ENCODE measurements around the gene CARMIL1.
"Not testable (repeated sequence)": the region's sequence is repeated elsewhere in the genome, so short reads cannot be mapped to it uniquely, and the experiment has no call there.

Gene CARMIL1

DNA sequence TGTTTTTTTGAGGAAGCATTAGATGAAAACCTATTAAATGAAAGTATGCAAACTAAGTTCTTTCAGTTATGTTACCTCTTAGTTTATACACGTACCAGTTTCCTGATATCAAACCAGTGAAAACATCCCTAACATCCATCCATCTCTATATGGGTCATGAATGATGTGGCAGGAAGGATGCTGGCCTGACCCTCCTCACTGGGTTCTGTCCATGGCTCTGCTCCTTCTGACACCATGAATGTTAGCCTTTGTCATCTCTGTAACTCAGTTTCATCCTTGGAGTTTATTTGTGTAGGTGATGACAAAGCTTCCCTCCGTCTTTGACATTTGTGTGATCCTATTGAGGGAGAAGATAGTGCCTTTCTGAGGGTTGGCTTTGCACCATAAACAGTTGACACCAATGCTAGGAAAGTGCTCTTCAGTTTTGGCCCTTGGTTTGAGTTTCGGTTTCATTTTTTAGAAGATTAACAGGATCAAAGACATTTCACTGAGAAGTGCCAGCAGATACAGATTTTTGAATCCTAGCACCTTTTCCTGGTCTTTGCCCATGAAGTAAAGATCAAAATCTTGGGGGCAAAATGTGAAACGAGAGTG, 300.8 kb downstream of the CARMIL1 start:
- TF ChIP-seq Cebpa-rat (IDR thresholded peaks at IDR 0.05) = no peak
- Histone ChIP-seq H3K27ac (peak overlapping the region; percentile 24; the same call in 1 of the 2 replicates), H3K9ac (no peak overlapping the region; the same call in 1 of the 2 replicates), H3K9me3 (no peaks in the 10 kb centered on the region), H4K20me1 (no peaks in the 10 kb centered on the region), H3K4me3 (no peak overlapping the region), H3K36me3 (no peaks in the 10 kb centered on the region), H3K4me1 (peaks cover 27% of the 10 kb centered on the region), H3K4me2 (peak overlapping the region; percentile 60), H3K27me3 (no peaks in the 10 kb centered on the region)

DNA sequence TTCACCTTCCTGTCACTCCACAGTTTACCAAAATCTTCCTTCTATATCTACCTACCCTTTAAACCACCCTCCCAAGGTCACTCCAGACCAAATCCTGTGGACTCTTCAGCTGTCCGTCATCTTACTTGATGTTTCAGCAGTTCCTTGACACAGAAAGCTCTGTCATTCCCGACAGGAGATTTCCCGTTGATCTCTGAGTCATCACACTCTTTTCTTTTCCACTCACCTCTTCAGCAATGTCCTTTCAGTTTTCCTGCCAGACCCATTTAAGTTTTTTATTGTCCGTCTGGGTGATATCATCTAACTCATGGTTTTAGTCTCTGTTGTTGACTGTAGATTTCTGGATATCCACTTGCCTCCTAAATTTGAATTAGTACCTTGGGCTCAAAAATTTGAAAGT, 302.9 kb downstream of the CARMIL1 start:
- no peaks in the 10 kb centered on the region for H4K20me1 ChIP-seq
- TF ChIP-seq Cebpa-rat (IDR thresholded peaks at IDR 0.05) = no peak
- no peak overlapping the region for H3K4me3 ChIP-seq
- no peaks in the 10 kb centered on the region for H3K27me3 ChIP-seq
- peaks cover 17% of the 10 kb centered on the region for H3K4me1 ChIP-seq
- no peak overlapping the region for H3K27ac ChIP-seq
- H3K36me3 ChIP-seq = no peaks in the 10 kb centered on the region
- H3K9ac ChIP-seq = no peak overlapping the region
- peaks cover 3% of the 10 kb centered on the region; the same call in 1 of the 2 replicates for H3K9me3 ChIP-seq
- H3K4me2 ChIP-seq = no peak overlapping the region

DNA sequence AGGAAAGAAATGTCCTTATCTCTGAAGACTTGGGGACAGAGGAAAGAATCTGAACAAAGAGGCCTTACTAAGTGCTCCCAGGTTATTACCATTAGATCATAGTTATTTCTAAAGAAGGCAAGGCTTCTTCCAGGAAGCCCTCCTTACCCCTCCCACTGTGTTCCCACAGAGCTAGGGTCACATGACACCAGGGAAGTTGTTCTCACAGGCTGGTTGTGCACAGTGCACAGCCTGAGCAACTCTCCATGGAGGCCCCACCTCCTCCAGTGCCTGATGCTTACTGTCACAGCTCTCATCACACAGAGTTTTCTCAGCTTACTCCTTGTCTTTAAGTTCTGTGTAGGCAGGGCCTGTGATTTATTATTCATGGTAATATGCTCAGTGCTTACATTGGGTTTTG, 303.9 kb downstream of the CARMIL1 start:
- Histone ChIP-seq H3K4me1 (peaks cover 12% of the 10 kb centered on the region), H3K27ac (no peak overlapping the region), H3K4me3 (no peak overlapping the region), H3K9me3 (peaks cover 3% of the 10 kb centered on the region; the same call in 1 of the 2 replicates), H4K20me1 (no peaks in the 10 kb centered on the region), H3K4me2 (no peak overlapping the region), H3K27me3 (no peaks in the 10 kb centered on the region), H3K36me3 (no peaks in the 10 kb centered on the region), H3K9ac (no peak overlapping the region)
- TF ChIP-seq Cebpa-rat (IDR thresholded peaks at IDR 0.05) = no peak

DNA sequence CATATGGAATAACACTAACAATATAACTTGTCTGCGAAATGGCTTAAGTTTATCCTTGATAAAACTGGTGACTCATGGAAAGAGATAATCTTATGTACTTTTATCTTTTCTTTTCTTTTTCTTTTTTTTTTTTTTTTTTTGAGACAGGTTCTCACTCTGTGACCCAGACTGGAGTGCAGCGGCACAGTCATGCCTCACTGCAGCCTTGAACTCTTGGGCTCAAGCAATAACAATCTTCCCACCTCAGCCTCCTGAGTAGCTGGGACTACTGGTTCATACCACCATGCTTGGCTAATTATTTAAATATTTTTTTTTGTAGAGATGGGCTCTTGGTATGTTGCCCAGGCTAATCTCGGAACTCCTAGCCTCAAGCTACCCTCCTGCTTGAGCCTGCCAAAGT, 304.7 kb downstream of the CARMIL1 start:
- no peak overlapping the region for H3K4me2 ChIP-seq
- H3K9me3 ChIP-seq = peaks cover 3% of the 10 kb centered on the region; the same call in 1 of the 2 replicates

DNA sequence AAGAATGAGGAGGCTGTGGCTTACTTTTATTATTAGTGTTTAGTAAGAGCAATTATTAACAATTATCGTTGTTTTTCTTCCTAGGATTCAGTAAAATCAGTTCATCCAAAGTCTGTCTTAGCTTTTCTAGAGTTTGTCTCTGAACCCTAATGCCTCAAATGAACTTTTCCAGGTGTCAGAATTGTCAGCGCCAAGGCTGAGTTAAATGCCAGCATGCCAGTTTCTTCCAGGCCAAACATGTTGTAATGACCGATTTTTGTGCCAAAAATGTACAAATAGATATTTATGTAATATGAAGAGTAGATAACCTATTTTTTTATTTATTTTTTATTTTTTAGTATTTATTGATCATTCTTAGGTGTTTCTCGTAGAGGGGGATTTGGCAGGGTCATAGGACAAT, 306.1 kb downstream of the CARMIL1 start:
- no peak overlapping the region for H3K27ac ChIP-seq
- H3K4me3 ChIP-seq = no peak overlapping the region
- no peak overlapping the region for H3K9ac ChIP-seq
- no peaks in the 10 kb centered on the region for H3K27me3 ChIP-seq
- TF ChIP-seq Cebpa-rat (IDR thresholded peaks at IDR 0.05) = no peak
- peaks cover 3% of the 10 kb centered on the region; the same call in 1 of the 2 replicates for H3K9me3 ChIP-seq
- no peaks in the 10 kb centered on the region for H3K36me3 ChIP-seq
- H4K20me1 ChIP-seq = no peaks in the 10 kb centered on the region
- H3K4me1 ChIP-seq = peaks cover 7% of the 10 kb centered on the region
- no peak overlapping the region for H3K4me2 ChIP-seq

More for the DNA sequence above, 304.7 kb downstream of the CARMIL1 start:
- TF ChIP-seq Cebpa-rat (IDR thresholded peaks at IDR 0.05) = no peak
- peaks cover 12% of the 10 kb centered on the region for H3K4me1 ChIP-seq
- no peaks in the 10 kb centered on the region for H3K36me3 ChIP-seq
- no peaks in the 10 kb centered on the region for H3K27me3 ChIP-seq
- H3K4me3 ChIP-seq = no peak overlapping the region
- no peak overlapping the region for H3K27ac ChIP-seq
- H4K20me1 ChIP-seq = no peaks in the 10 kb centered on the region
- no peak overlapping the region for H3K9ac ChIP-seq

DNA sequence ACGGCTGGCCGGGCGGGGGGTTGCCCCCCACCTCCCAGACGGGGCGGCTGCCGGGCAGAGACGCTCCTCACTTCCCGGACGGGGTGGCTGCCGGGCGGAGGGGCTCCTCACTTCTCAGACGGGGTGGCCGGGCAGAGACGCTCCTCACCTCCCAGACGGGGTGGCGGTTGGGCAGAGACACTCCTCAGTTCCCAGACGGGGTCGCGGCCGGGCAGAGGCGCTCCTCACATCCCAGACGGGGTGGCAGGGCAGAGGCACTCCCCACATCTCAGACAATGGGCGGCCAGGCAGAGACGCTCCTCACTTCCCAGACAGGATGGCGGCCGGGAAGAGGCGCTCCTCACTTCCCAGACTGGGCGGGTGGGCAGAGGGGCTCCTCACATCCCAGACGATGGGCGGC, 306.9 kb downstream of the CARMIL1 start:
- H3K36me3 ChIP-seq, H3K27ac ChIP-seq, H3K9ac ChIP-seq, H3K4me1 ChIP-seq, H3K9me3 ChIP-seq, H3K27me3 ChIP-seq, H3K4me2 ChIP-seq, H3K4me3 ChIP-seq, H4K20me1 ChIP-seq: not testable (repeated sequence)

DNA sequence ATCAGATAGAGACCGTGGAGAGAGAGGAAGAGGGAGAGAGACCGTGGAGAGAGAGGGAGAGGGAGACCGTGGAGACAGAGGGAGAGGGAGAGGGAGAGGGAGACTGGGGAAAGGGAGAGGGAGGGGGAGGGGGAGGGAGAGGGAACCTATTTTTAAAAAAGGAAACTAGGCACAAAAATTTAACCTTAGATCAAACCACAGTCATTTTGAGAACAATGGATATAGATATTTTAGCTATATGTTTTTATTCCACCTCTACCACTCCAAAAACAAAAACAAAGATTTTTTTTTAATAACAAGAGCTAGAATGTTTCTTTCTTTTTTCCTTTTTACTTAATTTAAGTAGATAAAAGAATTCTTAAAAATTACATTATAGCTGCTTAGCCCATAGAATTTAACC, 307.8 kb downstream of the CARMIL1 start:
- no peaks in the 10 kb centered on the region for H3K27me3 ChIP-seq
- H3K9ac ChIP-seq = no peak overlapping the region
- no peak overlapping the region for H3K4me3 ChIP-seq
- H3K9me3 ChIP-seq = peaks cover 3% of the 10 kb centered on the region; the same call in 1 of the 2 replicates
- TF ChIP-seq Cebpa-rat (IDR thresholded peaks at IDR 0.05) = no peak
- H4K20me1 ChIP-seq = no peaks in the 10 kb centered on the region
- no peaks in the 10 kb centered on the region for H3K36me3 ChIP-seq
- H3K4me2 ChIP-seq = no peak overlapping the region
- no peaks in the 10 kb centered on the region for H3K4me1 ChIP-seq
- no peak overlapping the region for H3K27ac ChIP-seq

DNA sequence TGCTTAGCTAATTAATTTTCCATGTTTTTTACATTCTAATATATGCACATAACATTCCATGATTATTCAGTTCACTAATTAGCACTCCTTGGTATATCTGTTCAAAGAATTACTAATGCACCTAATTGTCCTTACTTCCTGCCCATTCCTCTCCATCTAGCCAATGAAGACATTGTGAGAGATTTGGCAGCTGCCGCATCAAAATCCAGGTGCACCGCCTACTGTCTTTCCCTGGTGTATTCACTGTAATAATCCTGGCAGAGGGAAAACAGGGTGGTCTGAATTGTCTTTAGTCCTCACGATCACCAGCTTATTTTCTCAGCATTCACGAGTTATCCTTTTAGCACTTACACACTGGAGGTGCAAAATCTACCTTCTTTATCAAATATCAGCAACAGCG, 311.8 kb downstream of the CARMIL1 start:
- no peak overlapping the region for H3K27ac ChIP-seq

DNA sequence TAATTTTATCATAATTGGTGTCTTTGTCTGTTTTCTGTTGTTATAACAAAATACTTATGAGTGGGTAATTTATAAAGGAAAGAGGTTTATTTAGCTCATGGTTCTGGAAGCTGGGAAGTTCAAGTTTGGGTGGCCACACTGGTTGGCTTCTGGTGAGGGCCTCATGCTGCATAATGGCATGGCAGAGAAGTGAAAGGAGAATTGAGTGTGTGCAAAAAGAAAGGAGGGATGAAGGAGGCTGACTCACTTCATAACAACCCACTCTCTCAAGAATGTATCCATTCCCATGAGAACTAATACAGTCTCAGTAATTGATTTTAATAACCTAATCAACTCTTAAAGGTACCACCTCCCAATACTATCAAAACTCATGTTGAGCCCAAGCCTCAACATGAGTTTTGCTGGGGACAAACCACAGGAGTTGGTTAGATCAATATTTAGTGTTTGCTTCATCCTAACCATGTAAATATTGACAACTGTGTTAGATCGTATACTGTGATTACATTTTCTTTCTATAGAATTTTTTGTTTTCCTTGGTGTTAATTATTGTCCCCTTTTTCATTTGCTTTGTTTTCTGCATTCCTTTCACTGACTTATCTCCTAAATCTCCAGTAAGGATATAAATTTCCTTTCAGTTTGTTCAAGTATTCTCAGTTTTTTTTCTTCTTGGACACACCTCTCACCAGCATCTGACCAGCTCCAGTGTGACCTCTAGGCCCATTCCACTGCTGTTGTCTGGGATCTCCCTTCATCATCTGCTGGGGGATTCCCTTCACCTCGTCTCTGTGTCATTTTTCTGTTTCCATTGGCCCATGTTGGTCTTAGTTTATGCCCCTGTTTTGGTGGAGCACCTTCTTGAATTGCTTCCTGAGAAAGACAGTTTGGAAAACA, 318.0 kb downstream of the CARMIL1 start:
- Histone ChIP-seq H3K9me3 (no peaks in the 10 kb centered on the region), H4K20me1 (no peaks in the 10 kb centered on the region), H3K27ac (no peak overlapping the region), H3K4me2 (no peak overlapping the region), H3K27me3 (no peaks in the 10 kb centered on the region), H3K4me1 (no peaks in the 10 kb centered on the region), H3K4me3 (no peak overlapping the region), H3K9ac (no peak overlapping the region), H3K36me3 (no peaks in the 10 kb centered on the region)
- TF ChIP-seq Cebpa-rat (IDR thresholded peaks at IDR 0.05) = no peak

More for the DNA sequence above, 311.8 kb downstream of the CARMIL1 start:
- H4K20me1 ChIP-seq = no peaks in the 10 kb centered on the region
- H3K4me3 ChIP-seq = no peak overlapping the region
- H3K9ac ChIP-seq = no peak overlapping the region
- no peaks in the 10 kb centered on the region for H3K27me3 ChIP-seq
- peaks cover 1% of the 10 kb centered on the region; the same call in 1 of the 2 replicates for H3K9me3 ChIP-seq
- no peaks in the 10 kb centered on the region for H3K4me1 ChIP-seq
- TF ChIP-seq Cebpa-rat (IDR thresholded peaks at IDR 0.05) = no peak
- H3K36me3 ChIP-seq = no peaks in the 10 kb centered on the region
- no peak overlapping the region for H3K4me2 ChIP-seq

DNA sequence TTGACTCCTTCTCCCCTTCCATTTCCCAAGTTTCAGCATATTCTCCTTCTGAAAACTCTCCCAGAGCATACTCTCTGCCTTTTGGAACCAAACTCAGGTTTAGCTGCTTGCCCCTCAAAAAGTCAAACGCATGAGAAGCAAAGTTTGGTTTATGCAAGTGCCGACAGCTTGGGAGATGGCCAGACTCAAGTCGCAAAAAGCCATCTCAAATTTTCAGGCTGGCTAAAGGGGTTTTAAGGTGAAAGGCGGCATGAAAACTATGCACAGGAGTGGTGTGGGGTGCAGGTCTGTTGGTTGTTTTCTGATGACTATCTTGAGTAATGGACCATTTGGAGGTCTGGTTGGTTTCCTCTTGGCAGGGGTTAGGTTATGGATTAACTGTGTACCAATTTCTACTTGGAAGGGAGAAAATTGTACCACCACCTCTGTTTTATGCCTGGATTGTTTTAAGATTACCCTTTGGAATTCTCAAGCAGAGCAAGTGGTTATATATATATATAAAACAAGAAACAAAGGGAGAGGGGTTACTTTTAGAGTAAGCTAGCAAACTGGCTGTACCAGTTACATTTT, 320.4 kb downstream of the CARMIL1 start:
- Histone ChIP-seq H3K27me3 (no peaks in the 10 kb centered on the region), H3K9ac (no peak overlapping the region), H3K36me3 (no peaks in the 10 kb centered on the region), H3K9me3 (no peaks in the 10 kb centered on the region), H3K4me1 (no peaks in the 10 kb centered on the region), H3K4me3 (no peak overlapping the region), H3K27ac (no peak overlapping the region), H4K20me1 (no peaks in the 10 kb centered on the region), H3K4me2 (no peak overlapping the region)
- no peak for TF ChIP-seq Cebpa-rat (IDR thresholded peaks at IDR 0.05)
